Spleen (tissue), 11 donors: ENCODE measurements around the gene TAX1BP1. TPM values are rescaled to one million over a fixed set of nuclear protein-coding genes. Genes with fewer than 3 reads are reported as not detected.

Experiments
- DNase-seq: peaks from one replicate; pipeline ENCODE4 v3.0.0-alpha.2; 2020
- H3K27ac ChIP-seq, 8 donors: fragments of 200-600 bp; sonication (generic) in 7 of 8; 1 replicate in 4 of 8; 2 replicates in 4 of 8; pipeline versions ENCODE4 v1.5.0 to v1.8.0; 2016 to 2021; ENCODE audit warnings: inconsistent platforms in 4 of 8, mild to moderate bottlenecking in 4 of 8, moderate library complexity in 1 of 8
- H3K27me3 ChIP-seq, 7 donors: fragments of 200-600 bp; sonication (generic) in 6 of 7; replicated peaks in 1 of 7; 1 replicate in 4 of 7; 2 replicates in 3 of 7; pipeline versions ENCODE4 v1.5.0 to v1.8.0; 2016 to 2021; ENCODE audit warnings: inconsistent platforms in 3 of 7, mild to moderate bottlenecking in 1 of 7
- H3K36me3 ChIP-seq, 6 donors: fragments of 200-600 bp; sonication (generic) in 5 of 6; 1 replicate in 4 of 6; 2 replicates in 2 of 6; pipeline versions ENCODE4 v1.5.0 to v1.8.0; 2016 to 2021; ENCODE audit warnings: inconsistent platforms in 2 of 6
- H3K4me1 ChIP-seq, 6 donors: fragments of 200-600 bp; sonication (generic) in 5 of 6; 1 replicate in 3 of 6; 2 replicates in 3 of 6; pipeline versions ENCODE4 v1.5.0 to v1.8.0; 2016 to 2021; ENCODE audit warnings: inconsistent platforms in 3 of 6
- H3K4me3 ChIP-seq, 8 donors: fragments of 200-600 bp; sonication (generic) in 7 of 8; 1 replicate in 4 of 8; 2 replicates in 4 of 8; pipeline versions ENCODE4 v1.5.0 to v1.8.0; 2016 to 2021; ENCODE audit warnings: inconsistent platforms in 4 of 8, mild to moderate bottlenecking in 4 of 8, moderate library complexity in 2 of 8
- H3K9me3 ChIP-seq, 8 donors: fragments of 200-600 bp; sonication (generic) in 7 of 8; 1 replicate in 4 of 8; 2 replicates in 4 of 8; pipeline versions ENCODE4 v1.5.0 to v1.8.0; 2016 to 2021; ENCODE audit warnings: inconsistent platforms in 4 of 8
- CTCF ChIP-seq, 11 experiments: fragments of 200-600 bp in 7 of 11; fragments of 450-650 bp in 4 of 11; sonication (generic) in 4 of 11; IDR thresholded peaks in 8 of 11; conservative IDR thresholded peaks in 3 of 11; 1 replicate in 7 of 11; 2 replicates in 4 of 11; pipeline versions ENCODE4 v1.4.0 to v1.8.0; 2016 to 2021; ENCODE audit warnings: antibody characterized with exemption in 11 of 11, inconsistent platforms in 4 of 11, mild to moderate bottlenecking in 1 of 11
- POLR2A ChIP-seq, 3 donors: fragments of 450-650 bp; IDR thresholded peaks; one replicate each; pipeline ENCODE4 v1.5.1; 2017; ENCODE audit warnings: antibody characterized with exemption in 3 of 3, mild to moderate bottlenecking in 1 of 3
- POLR2AphosphoS5 ChIP-seq, 3 donors: sonication (generic); formaldehyde crosslinking; IDR thresholded peaks; one replicate each; pipeline ENCODE4 v1.5.1; 2017; ENCODE audit warnings: antibody characterized with exemption in 3 of 3
- WGBS, 5 donors: extraction: QIAGEN DNeasy Blood & Tissue Kit in 3 of 5; methylation state at CpG; one replicate each; pipeline versions ENCODE4 v1.1.5 to v1.1.7; 2013 to 2018; 5-methylcytosine and 5-hydroxymethylcytosine counted together
- intact Hi-C: fragments of 100-400 bp; cut with DNase I; formaldehyde crosslinking; loops from one replicate; pipeline ENCODE4 v1.15.0; 2023; ENCODE audit warnings: low total_unique reads
- polyA plus RNA-seq, 3 donors: library from polyadenylated mRNA; stranded (reverse); fragments of 200-250 nt; gene quantifications; one replicate each; pipeline ENCODE4 v1.2.1, GENCODE V29; 2013
- total RNA-seq, 7 donors: library from RNA; depleted of rRNA in 3 of 7; stranded (reverse); fragments of >200 nt in 3 of 7; fragmentation: NEBNext Ultra II Directional in 4 of 7; extraction: Animal tissue kit (Norgen Biotek cat#: 25700) in 4 of 7; gene quantifications; one replicate each; pipeline versions ENCODE4 v1.1.0 to v1.2.1, GENCODE V29; 2016 to 2021
- donor health status: healthy with polysubstance abuse.
- donor health status: DM: no; HTN: no; CAD: no; lungs with moderate emphysema.
- donor health status: DM: no; HTN: no; CAD: no.
- donor health status: Bipolar disorder and iron deficiency.
- donor health status: healthy.
- donor health status: DM: no; HTN: no; CAD: no.
- donor health status: DM: yes; HTN: yes; CAD: no.

Gene TAX1BP1
- total and polyA plus RNA-seq, 10 donors, result 28.6 to 146 (median 99.3) TPM

DNA sequence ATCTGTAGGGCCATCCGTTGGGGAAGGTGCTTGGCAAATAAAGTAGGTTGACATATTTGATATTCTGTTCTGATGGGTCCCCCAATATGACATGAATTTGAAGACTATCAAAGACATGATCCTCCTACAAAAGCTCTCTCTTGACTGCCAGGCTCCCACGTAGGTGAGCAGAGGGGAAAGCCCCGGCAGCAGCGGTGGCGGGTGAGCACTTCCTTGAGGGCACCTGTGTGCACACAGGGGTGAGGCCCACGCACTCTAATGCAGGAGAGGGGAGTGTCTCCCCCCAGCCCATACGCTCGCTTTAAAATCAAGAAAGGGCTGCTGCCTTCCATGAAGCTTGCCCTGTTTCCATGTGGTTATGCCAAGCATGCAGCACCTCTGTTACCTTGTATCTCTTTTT, 100.4 kb downstream of the TAX1BP1 start:
- 76 to 89% (median 79%) methylated on average over 8 of the region's 8 CpGs for WGBS, 5 donors
- TF ChIP-seq POLR2AphosphoS5 (IDR thresholded peaks at IDR 0.05) (peak in 1 of 3 donors; percentile 40), CTCF (IDR thresholded peaks at IDR 0.05 in 8 of 11, conservative IDR thresholded peaks at IDR 0.05 in 3 of 11) (no peak), POLR2A (IDR thresholded peaks at IDR 0.05) (no peak)
- no peak for DNase-seq
- Histone ChIP-seq H3K4me1 (peaks cover 0 to 12% (median 3%) of the 10 kb centered on the region in 6 donors), H3K27me3 (no peaks in the 10 kb centered on the region), H3K4me3 (no peak overlapping the region), H3K27ac (peak overlapping the region in 1 of 8 donors; percentile 12), H3K9me3 (no peaks in the 10 kb centered on the region), H3K36me3 (peaks cover 0 to 68% (median 26%) of the 10 kb centered on the region in 6 donors)
- intact Hi-C loops, result no loop called here

GRCh38 chr7:27840760-27841364, 100.9 kb downstream of the TAX1BP1 start:
- intact Hi-C loops, result no loop called here
- 95 to 98% (median 96%) methylated on average over 18 of the region's 18 CpGs for WGBS, 5 donors
- DNase-seq, result no peak
- H3K9me3 ChIP-seq, result no peaks in the 10 kb centered on the region
- H3K27me3 ChIP-seq, result no peaks in the 10 kb centered on the region
- peaks cover 0 to 63% (median 25%) of the 10 kb centered on the region in 6 donors for H3K36me3 ChIP-seq
- H3K27ac ChIP-seq, result no peak overlapping the region
- TF ChIP-seq CTCF (IDR thresholded peaks at IDR 0.05 in 8 of 11, conservative IDR thresholded peaks at IDR 0.05 in 3 of 11) (no peak), POLR2AphosphoS5 (IDR thresholded peaks at IDR 0.05) (peak in 1 of 3 donors; percentile 60)
- H3K4me1 ChIP-seq, result peaks cover 0 to 6% (median under 1%) of the 10 kb centered on the region in 6 donors
- H3K4me3 ChIP-seq, result no peak overlapping the region

DNA sequence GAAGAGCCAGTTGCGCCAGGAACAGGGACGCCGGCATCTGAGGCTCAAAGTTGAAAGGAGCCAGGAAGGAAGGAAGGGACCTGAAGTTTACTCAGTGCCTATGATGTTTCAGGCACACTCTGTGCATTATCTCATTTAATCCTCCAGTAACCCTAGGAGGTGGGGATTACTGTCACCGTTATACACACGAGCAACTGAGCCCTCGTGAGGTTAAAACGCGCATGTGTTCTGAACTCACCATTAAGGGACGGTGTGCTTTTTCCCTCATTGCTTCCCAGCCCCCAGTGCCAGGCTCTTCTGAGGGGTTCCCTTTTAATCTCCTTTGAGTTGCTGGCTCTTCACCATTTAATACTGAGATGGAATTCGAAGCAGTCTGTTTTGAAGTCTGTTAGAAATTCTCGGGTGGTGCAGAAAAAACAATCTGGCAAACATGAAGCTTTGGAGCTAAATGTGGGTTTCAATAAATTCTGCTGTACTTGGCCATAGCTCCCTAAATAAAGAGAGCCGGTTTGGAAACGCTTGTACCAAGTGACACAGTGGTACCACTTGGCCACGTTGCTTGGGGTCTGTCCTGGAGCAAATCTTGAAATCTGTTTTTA, 102.2 kb downstream of the TAX1BP1 start:
- Histone ChIP-seq H3K9me3 (no peaks in the 10 kb centered on the region), H3K27ac (no peak overlapping the region), H3K36me3 (peaks cover 0 to 56% (median 25%) of the 10 kb centered on the region in 6 donors), H3K4me1 (peaks cover 0 to 6% (median 0%) of the 10 kb centered on the region in 6 donors), H3K4me3 (no peak overlapping the region), H3K27me3 (no peaks in the 10 kb centered on the region)
- intact Hi-C loops, result no loop called here
- TF ChIP-seq POLR2AphosphoS5 (IDR thresholded peaks at IDR 0.05) (no peak), CTCF (IDR thresholded peaks at IDR 0.05 in 8 of 11, conservative IDR thresholded peaks at IDR 0.05 in 3 of 11) (no peak), POLR2A (IDR thresholded peaks at IDR 0.05) (no peak)
- no peak for DNase-seq
- 80 to 92% (median 86%) methylated on average over 14 of the region's 14 CpGs for WGBS, 5 donors

DNA sequence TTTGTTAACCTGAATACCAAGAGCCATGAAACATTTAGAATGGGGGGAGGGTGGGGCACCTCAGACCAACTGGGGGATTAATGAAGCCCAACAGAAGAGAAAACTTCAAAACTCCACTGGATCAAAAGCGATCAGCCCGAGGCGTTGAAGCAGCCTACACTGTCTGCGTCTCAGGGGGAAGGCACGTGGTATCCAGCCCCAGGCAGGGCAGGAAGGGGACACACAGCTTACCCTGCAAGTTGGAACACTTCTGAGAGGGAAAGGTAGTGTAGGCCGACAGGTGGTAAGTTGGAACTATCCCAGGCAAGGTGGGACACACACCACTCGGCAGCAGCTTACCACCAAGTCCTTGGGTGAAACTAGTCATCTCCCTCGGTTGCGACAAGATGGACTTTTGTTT, 102.9 kb downstream of the TAX1BP1 start:
- H3K4me1 ChIP-seq, result peaks cover 0 to 6% (median 0%) of the 10 kb centered on the region in 6 donors
- WGBS, 5 donors, result 89 to 97% (median 96%) methylated on average over 9 of the region's 9 CpGs
- H3K9me3 ChIP-seq, result no peaks in the 10 kb centered on the region
- no peak for DNase-seq
- H3K27me3 ChIP-seq, result no peaks in the 10 kb centered on the region
- intact Hi-C loops, result no loop called here
- TF ChIP-seq POLR2AphosphoS5 (IDR thresholded peaks at IDR 0.05), result no peak
- no peak for TF ChIP-seq POLR2A (IDR thresholded peaks at IDR 0.05)
- TF ChIP-seq CTCF (IDR thresholded peaks at IDR 0.05 in 8 of 11, conservative IDR thresholded peaks at IDR 0.05 in 3 of 11), result no peak
- H3K36me3 ChIP-seq, result peaks cover 0 to 50% (median 25%) of the 10 kb centered on the region in 6 donors
- no peak overlapping the region for H3K27ac ChIP-seq
- H3K4me3 ChIP-seq, result no peak overlapping the region
